Measurements from ENCODE around the gene COX15. TPM values are rescaled to one million over a fixed set of nuclear protein-coding genes. Genes with fewer than 3 reads are reported as not detected.

Gene COX15
- total RNA-seq, 1 donor from 2014 or later: 48.7 TPM

GRCh38 chr10:99761365-99761764 is 29.4 kb upstream of the COX15 start:
- Mint-ChIP-seq H3K9me3 (peaks cover 6% of the 10 kb centered on the region), H3K4me3 (no peak overlapping the region), H3K4me1 (peaks cover 14% of the 10 kb centered on the region), H3K36me3 (ENCODE audit: low read depth) (peaks cover 41% of the 10 kb centered on the region), H3K27me3 (ENCODE audit: low read depth) (no peaks in the 10 kb centered on the region), H3K27ac (ENCODE audit: unreplicated experiment) (no peak overlapping the region)
- no peak for DNase-seq (ENCODE audit: low read depth, low spot score)
- TF ChIP-seq CTCF (conservative IDR thresholded peaks at IDR 0.05): no peak

DNA sequence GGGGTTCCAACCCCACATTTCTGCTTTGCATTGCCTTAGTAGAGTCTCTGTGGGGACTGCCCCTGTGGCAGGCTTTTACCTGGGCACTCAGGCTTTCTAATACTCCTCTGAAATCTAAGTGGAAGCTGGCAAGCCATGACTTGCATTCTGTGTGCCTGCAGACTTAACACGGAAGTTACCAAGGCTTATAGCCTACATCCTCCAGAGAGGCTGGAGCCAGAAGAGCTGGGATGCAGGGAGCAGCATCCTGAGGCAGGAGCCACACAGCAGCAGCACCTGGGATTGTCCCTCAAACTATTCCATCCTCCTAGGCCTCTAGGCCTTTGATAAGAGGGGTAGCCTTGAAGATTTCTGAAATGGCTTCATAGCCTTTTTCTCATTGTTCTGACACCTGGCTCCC is 28.4 kb upstream of the COX15 start:
- Mint-ChIP-seq H3K4me1 (peaks cover 14% of the 10 kb centered on the region), H3K27me3 (ENCODE audit: low read depth) (no peaks in the 10 kb centered on the region), H3K9me3 (peaks cover 6% of the 10 kb centered on the region), H3K36me3 (ENCODE audit: low read depth) (peaks cover 41% of the 10 kb centered on the region), H3K27ac (ENCODE audit: unreplicated experiment) (no peak overlapping the region), H3K4me3 (no peak overlapping the region)
- no peak for TF ChIP-seq CTCF (conservative IDR thresholded peaks at IDR 0.05)
- no peak for DNase-seq (ENCODE audit: low read depth, low spot score)

DNA sequence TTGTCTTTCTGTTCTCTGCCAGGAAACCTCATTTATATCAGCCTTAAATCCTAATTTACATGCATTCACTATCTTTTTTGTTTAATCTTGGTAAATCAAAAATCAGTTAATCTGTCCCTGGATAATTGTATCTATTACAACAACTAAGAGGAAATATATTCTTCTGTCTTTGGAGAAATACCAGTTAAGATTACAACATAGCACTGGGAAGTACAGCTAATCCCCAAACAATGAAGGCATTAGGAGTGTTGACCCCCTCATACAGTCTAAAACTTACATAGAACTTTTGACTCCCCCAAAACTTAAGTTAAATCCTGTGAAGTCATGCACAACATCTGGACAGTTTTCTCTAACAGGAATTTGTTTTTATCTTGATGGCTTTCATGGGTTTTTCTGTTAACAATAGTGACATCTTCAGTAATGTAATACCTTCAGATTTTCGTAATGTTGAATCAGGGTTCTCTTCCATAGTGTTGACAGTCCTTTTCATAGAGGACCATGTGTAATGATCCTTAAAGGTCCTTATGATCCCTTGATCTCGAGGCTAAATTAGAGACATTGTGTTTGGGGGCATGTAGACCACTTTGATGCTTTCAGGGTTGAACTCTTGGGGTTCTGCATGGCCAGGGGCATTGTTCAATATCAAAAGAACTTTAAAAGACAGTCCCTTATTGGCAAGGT is 26.4 kb upstream of the COX15 start:
- no peak overlapping the region for H3K4me3 Mint-ChIP-seq
- no peak overlapping the region for H3K27ac Mint-ChIP-seq (ENCODE audit: unreplicated experiment)
- H3K36me3 Mint-ChIP-seq (ENCODE audit: low read depth): peaks cover 42% of the 10 kb centered on the region
- no peak for TF ChIP-seq CTCF (conservative IDR thresholded peaks at IDR 0.05)
- H3K9me3 Mint-ChIP-seq: peaks cover 5% of the 10 kb centered on the region
- peaks cover 14% of the 10 kb centered on the region for H3K4me1 Mint-ChIP-seq
- no peaks in the 10 kb centered on the region for H3K27me3 Mint-ChIP-seq (ENCODE audit: low read depth)
- DNase-seq (ENCODE audit: low read depth, low spot score): no peak

DNA sequence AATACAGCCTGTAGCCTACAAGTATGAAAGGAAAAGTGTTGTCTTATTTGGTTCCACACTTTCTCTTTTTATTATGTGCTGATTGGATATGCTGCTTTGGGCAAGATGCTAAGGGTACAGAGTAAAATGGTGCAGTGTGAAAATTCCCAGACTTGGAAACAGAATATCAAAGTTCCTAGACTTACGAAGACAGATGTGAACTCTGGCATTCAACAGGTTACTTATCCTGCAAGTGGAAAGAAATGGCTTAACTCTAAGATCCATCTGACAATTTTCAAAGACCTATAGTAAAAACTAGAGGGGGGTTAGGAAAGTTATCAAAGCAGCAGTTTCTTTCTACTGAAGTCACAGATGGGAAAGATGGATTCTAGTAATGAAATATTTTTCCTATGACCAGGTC is 24.2 kb upstream of the COX15 start:
- H3K27ac Mint-ChIP-seq (ENCODE audit: unreplicated experiment): no peak overlapping the region
- no peak for DNase-seq (ENCODE audit: low read depth, low spot score)
- H3K4me1 Mint-ChIP-seq: peaks cover 11% of the 10 kb centered on the region
- H3K4me3 Mint-ChIP-seq: no peak overlapping the region
- TF ChIP-seq CTCF (conservative IDR thresholded peaks at IDR 0.05): no peak
- peaks cover 31% of the 10 kb centered on the region for H3K36me3 Mint-ChIP-seq (ENCODE audit: low read depth)
- H3K27me3 Mint-ChIP-seq (ENCODE audit: low read depth): no peaks in the 10 kb centered on the region
- no peaks in the 10 kb centered on the region for H3K9me3 Mint-ChIP-seq

- no peak overlapping the region for H3K27ac Mint-ChIP-seq (ENCODE audit: unreplicated experiment)
- no peak overlapping the region for H3K4me3 Mint-ChIP-seq
- DNase-seq (ENCODE audit: low read depth, low spot score): no peak
- no peaks in the 10 kb centered on the region for H3K9me3 Mint-ChIP-seq
- no peak for TF ChIP-seq CTCF (conservative IDR thresholded peaks at IDR 0.05)
- H3K4me1 Mint-ChIP-seq: peaks cover 10% of the 10 kb centered on the region
- peaks cover 27% of the 10 kb centered on the region for H3K36me3 Mint-ChIP-seq (ENCODE audit: low read depth)
- H3K27me3 Mint-ChIP-seq (ENCODE audit: low read depth): no peaks in the 10 kb centered on the region
Observed at GRCh38 chr10:99754670-99755069, 22.7 kb upstream of the COX15 start.

All from neural crest cell (in vitro differentiated cells).